Natural killer cell (primary cell): ENCODE results near the gene TENM3. TPM values are rescaled to one million over a fixed set of nuclear protein-coding genes. Genes with fewer than 3 reads are reported as not detected.
A peak's percentile ranks its signal among the peaks of the same experiment; 100 is the strongest.

Experiments used
- ATAC-seq, 3 donors: fragments of 150-1000 bp in 2 of 3; fragments of 200-7000 bp in 1 of 3; cut with Tn5 transposase; 1 replicate in 1 of 3; 2 replicates in 2 of 3; pipeline ENCODE4 v1.10.0; 2021; ENCODE audit warnings: mild to moderate bottlenecking in 2 of 3, moderate library complexity in 2 of 3
- DNase-seq, 2 donors: peaks; one replicate each; pipeline versions ENCODE4 v3.0.0 to v3.0.0-alpha.2; 2013 to 2021; ENCODE audit warnings: mixed read lengths in 1 of 2
- H3K27ac ChIP-seq: one replicate; pipeline ENCODE4 v1.5.1; 2013; ENCODE audit warnings: mild to moderate bottlenecking, low read length
- H3K27me3 ChIP-seq: one replicate; pipeline ENCODE4 v1.6.1; 2013; ENCODE audit warnings: low read length; ENCODE audit not compliant: control insufficient read depth, insufficient read depth
- H3K36me3 ChIP-seq: one replicate; pipeline ENCODE4 v1.6.1; 2013; ENCODE audit warnings: low read length; ENCODE audit not compliant: control insufficient read depth, insufficient read depth
- H3K4me1 ChIP-seq: one replicate; pipeline ENCODE4 v1.6.1; 2013; ENCODE audit warnings: low read length; ENCODE audit not compliant: control insufficient read depth, insufficient read depth
- H3K4me3 ChIP-seq: one replicate; pipeline ENCODE4 v1.5.1; 2013; ENCODE audit warnings: low read length
- H3K9me3 ChIP-seq: one replicate; pipeline ENCODE4 v1.6.1; 2013; ENCODE audit warnings: low read length; ENCODE audit not compliant: control insufficient read depth, insufficient read depth
- H3K27ac Mint-ChIP-seq, 2 donors: one replicate each; pipeline ENCODE4 v1.8.0; 2022; ENCODE audit warnings: mild to moderate bottlenecking in 2 of 2, mixed read lengths in 2 of 2, moderate library complexity in 1 of 2
- H3K27me3 Mint-ChIP-seq, 2 donors: one replicate each; pipeline ENCODE4 v1.8.0; 2022; ENCODE audit warnings: low read depth in 2 of 2, mixed read lengths in 2 of 2
- H3K36me3 Mint-ChIP-seq: one replicate; pipeline ENCODE4 v1.8.0; 2022; ENCODE audit warnings: mixed read lengths
- H3K4me1 Mint-ChIP-seq, 2 donors: one replicate each; pipeline ENCODE4 v1.8.0; 2022; ENCODE audit warnings: mixed read lengths in 2 of 2
- H3K4me3 Mint-ChIP-seq: one replicate; pipeline ENCODE4 v1.8.0; 2022; ENCODE audit warnings: mild to moderate bottlenecking, moderate library complexity, mixed read lengths
- H3K9me3 Mint-ChIP-seq, 2 donors: one replicate each; pipeline ENCODE4 v1.8.0; 2022; ENCODE audit warnings: mixed read lengths in 2 of 2
- WGBS: methylation state at CpG from one replicate; pipeline ENCODE4 v1.1.7; 2013; ENCODE audit warnings: missing lambda C conversion rate; ENCODE audit not compliant: insufficient coverage; 5-methylcytosine and 5-hydroxymethylcytosine counted together
- intact Hi-C: fragments of 100-400 bp; cut with micrococcal nuclease; formaldehyde crosslinking; loops from one replicate; pipeline ENCODE4 v1.14.2; 2022
- total RNA-seq, 4 donors: library from RNA; stranded (reverse); fragments of 120-200 nt in 1 of 4; gene quantifications; one replicate each; pipeline versions ENCODE4 v1.2.3 to v1.2.4, GENCODE V29; 2013 to 2022
- TF ChIP-seq, protein P1 (sequence below): fragments of 200-600 bp; IDR thresholded peaks from one replicate; pipeline ENCODE4 v1.8.0; 2022; ENCODE audit warnings: antibody characterized with exemption

TENM3 gene
- total RNA-seq, 3 donors from 2014 or later (not counting 1 experiment from before 2014, with no cell fraction given), result not detected

DNA sequence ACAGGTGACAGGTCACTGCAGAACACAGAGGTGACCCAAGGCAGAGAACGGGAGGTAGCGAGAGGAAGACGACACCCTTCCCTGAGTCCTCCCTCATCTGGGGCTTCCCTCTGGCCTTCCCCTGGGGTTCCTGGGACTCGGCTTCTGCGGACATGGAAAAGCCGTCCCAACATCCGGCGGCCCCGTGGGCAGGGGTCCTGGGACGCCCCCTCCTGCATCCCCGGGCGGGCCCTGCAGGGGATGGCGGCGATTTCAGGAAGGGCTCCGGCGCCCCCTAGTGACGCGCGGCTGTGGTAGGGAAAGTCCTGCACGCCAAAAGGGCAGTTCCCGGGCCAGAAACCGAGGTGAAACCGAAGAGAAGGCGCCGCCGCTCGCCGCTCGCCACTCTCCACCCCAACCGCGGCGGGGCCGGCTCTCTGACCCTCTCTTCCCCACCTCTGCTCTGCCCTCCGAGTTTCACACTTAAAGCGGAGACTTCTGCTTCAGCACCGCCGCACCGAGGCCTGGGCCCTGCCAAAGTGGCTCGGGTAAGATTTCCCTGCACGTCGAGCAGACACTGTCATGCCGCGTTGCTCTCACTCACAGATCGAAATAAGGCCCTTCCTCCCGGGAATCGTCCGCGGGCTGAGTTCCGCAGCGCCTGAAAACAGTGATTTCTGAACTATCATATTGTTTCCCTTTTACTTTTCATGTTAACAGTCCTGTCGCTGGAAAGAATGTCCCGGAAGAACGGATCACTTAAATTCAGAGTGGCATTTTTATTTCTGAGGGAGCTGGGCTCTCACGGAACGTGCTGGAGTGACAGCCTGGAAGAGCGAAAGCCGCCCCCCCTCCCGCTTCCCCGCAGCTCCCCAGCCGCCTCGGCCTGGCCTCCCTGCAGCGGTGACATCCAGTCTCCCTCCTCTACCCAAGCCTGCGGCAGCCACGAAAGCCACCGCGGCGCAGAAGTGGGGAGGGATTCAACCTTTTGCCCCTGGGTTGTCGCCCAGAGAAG lies 563.4 kb downstream of the TENM3 start:
- Mint-ChIP-seq H3K4me3 (peak overlapping the region; percentile 84), H3K36me3 (no peaks in the 10 kb centered on the region), H3K27me3 (peaks cover 0 to 4% of the 10 kb centered on the region in 2 donors), H3K4me1 (peaks cover 0 to 6% of the 10 kb centered on the region in 2 donors), H3K27ac (peak overlapping the region; percentile 82 to 96), H3K9me3 (no peaks in the 10 kb centered on the region)
- peak overlapping the region; percentile 14 for H3K4me3 ChIP-seq
- peak; percentile 53 to 67 (median 64) for ATAC-seq
- peak; percentile 65 to 79 for DNase-seq
- 20% methylated on average over 68 of the region's 68 CpGs for WGBS
- H3K27ac ChIP-seq, result peak overlapping the region; percentile 28
- peaks cover 14% of the 10 kb centered on the region for H3K9me3 ChIP-seq
- intact Hi-C loops, result loop anchor here (2.0 kb wide), 1 partner anchor 330 kb away; no protein-coding TSS in a partner anchor
- H3K4me1 ChIP-seq, result peaks cover 33% of the 10 kb centered on the region
- TF ChIP-seq, protein P1, sequence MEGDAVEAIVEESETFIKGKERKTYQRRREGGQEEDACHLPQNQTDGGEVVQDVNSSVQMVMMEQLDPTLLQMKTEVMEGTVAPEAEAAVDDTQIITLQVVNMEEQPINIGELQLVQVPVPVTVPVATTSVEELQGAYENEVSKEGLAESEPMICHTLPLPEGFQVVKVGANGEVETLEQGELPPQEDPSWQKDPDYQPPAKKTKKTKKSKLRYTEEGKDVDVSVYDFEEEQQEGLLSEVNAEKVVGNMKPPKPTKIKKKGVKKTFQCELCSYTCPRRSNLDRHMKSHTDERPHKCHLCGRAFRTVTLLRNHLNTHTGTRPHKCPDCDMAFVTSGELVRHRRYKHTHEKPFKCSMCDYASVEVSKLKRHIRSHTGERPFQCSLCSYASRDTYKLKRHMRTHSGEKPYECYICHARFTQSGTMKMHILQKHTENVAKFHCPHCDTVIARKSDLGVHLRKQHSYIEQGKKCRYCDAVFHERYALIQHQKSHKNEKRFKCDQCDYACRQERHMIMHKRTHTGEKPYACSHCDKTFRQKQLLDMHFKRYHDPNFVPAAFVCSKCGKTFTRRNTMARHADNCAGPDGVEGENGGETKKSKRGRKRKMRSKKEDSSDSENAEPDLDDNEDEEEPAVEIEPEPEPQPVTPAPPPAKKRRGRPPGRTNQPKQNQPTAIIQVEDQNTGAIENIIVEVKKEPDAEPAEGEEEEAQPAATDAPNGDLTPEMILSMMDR, result peak; percentile 84
- H3K27me3 ChIP-seq, result no peaks in the 10 kb centered on the region
- H3K36me3 ChIP-seq, result no peaks in the 10 kb centered on the region

DNA sequence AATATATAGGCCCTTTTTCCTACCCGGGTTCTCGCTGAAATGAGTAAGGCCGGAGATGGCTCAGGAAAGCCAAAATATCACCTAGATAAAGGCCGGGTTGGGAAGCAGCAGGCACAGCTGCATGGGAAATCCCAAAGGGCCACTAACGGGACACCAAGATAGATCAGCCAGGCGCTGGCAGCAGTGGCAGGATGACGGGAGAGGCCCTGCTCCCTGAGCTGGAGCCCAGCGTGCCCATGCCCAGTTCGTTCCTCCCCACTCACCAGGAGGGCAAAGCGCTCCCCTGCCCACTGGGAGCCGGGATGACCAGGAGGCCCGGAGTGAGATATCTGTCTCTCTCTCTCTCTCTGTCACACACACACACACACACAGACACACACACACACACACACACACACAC lies 564.1 kb downstream of the TENM3 start:
- H3K4me1 Mint-ChIP-seq, result peaks cover 0 to 13% of the 10 kb centered on the region in 2 donors
- peak overlapping the region; percentile 82 to 96 for H3K27ac Mint-ChIP-seq
- TF ChIP-seq, protein P1, result no peak
- H3K4me1 ChIP-seq, result peaks cover 33% of the 10 kb centered on the region
- intact Hi-C loops, result loop anchor here (2.0 kb wide), 1 partner anchor 331 kb away; no protein-coding TSS in a partner anchor
- no peaks in the 10 kb centered on the region for H3K27me3 ChIP-seq
- peaks cover 17% of the 10 kb centered on the region for H3K9me3 ChIP-seq
- no peaks in the 10 kb centered on the region for H3K36me3 Mint-ChIP-seq
- ATAC-seq (no peak), DNase-seq (no peak)
- no peak overlapping the region for H3K4me3 Mint-ChIP-seq
- peaks cover 0 to 3% of the 10 kb centered on the region in 2 donors for H3K9me3 Mint-ChIP-seq
- no peak overlapping the region for H3K27ac ChIP-seq
- no peaks in the 10 kb centered on the region for H3K36me3 ChIP-seq
- no peaks in the 10 kb centered on the region for H3K27me3 Mint-ChIP-seq
- 92% methylated on average over 12 of the region's 12 CpGs for WGBS
- no peak overlapping the region for H3K4me3 ChIP-seq

DNA sequence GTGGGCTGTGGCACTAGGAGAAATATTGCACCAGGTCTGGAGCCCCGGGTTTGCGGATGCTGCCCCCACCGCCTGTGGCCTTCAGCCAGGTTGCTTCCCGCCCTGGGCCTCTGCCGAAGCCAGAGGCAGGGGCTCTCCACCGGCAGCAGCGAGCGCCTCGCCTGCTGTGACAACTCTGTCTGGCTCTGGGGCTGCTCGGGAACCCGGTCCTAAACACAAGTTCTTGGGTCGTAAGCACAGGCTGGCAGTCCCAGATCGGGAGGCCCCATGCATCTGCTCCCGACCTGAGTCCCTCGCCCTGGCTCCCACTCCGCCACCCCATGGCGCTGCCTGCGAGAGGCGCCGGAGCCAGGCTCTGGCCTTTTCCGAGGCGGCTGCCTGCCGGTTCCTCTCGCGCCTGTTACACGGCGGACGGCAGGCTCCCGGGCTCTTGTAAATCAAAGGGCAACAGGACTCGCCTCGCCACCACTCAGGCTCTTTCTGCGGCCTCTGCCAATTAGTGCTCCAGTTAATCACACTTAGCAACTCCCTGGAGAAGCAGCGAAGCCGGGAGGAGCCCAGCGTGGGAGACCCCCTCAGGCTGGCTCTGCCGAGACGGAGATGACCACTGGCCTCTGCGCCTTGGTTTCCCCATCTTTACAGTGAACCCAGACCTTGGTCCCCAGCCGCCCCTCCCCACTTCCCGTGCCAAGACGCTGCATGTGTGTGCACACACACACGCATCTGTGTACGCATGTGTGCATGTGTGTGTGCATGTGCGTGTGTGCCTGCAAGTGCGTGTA lies 564.8 kb downstream of the TENM3 start:
- no peak overlapping the region for H3K27ac ChIP-seq
- Mint-ChIP-seq H3K27ac (peak overlapping the region in 1 of 2 donors; percentile 96), H3K4me3 (no peak overlapping the region), H3K9me3 (peaks cover 0 to 3% of the 10 kb centered on the region in 2 donors), H3K4me1 (peaks cover 0 to 19% of the 10 kb centered on the region in 2 donors), H3K36me3 (no peaks in the 10 kb centered on the region), H3K27me3 (no peaks in the 10 kb centered on the region)
- DNase-seq (no peak), ATAC-seq (no peak)
- intact Hi-C loops, result loop anchor here (2.0 kb wide), 1 partner anchor 331 kb away; no protein-coding TSS in a partner anchor
- peaks cover 17% of the 10 kb centered on the region for H3K9me3 ChIP-seq
- no peaks in the 10 kb centered on the region for H3K27me3 ChIP-seq
- no peak overlapping the region for H3K4me3 ChIP-seq
- TF ChIP-seq, protein P1, result no peak
- 92% methylated on average over 45 of the region's 45 CpGs for WGBS
- peaks cover 36% of the 10 kb centered on the region for H3K4me1 ChIP-seq
- no peaks in the 10 kb centered on the region for H3K36me3 ChIP-seq
